ENCODE data around the gene MTF1. TPM values are rescaled to one million over a fixed set of nuclear protein-coding genes. Genes with fewer than 3 reads are reported as not detected.
"Not testable (repeated sequence)": the region's sequence is repeated elsewhere in the genome, so short reads cannot be mapped to it uniquely, and the experiment has no call there.

The MTF1 gene
- total RNA-seq, 1 donor from 2014 or later, result 5.2 TPM

DNA sequence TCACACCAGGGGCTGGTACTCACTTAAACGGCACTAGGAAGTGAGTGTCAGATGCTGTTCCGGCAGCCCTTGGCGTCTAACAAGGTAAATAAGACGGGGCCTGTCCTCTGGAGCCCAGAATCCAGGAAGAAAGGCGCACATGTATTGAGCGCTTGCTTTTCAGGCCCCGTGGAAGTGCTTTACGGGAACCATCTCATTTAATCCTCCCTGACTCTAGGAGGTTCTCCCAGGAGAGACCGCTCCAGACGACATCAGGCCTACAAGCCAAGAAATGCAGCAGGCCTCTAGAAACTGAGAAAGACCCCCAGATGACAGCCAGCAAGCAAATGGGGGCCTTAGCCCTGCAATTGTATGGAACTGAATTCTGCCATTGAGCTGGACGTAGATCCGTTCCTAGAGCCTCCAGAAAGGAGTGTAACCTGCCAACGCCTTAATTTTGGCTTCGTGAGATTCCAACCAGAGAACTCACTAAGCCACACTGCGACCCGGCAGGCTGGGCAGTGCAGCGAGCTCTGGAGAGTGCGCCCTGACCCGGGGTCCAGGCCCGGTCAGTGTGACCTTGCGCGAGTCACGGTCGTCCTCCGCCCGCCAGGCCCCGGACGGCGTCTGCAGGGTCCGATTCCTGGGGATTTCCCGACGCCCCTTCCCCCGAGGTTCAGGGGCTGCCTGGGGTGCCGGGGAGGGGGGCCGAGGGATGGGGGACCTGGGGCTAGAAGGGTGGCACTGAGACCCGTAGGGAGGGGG, 66.3 kb downstream of the MTF1 start:
- peaks cover 27% of the 10 kb centered on the region for H3K27me3 ChIP-seq (ENCODE audit: control insufficient read depth, insufficient read depth, low read length)
- TF ChIP-seq, protein P1, sequence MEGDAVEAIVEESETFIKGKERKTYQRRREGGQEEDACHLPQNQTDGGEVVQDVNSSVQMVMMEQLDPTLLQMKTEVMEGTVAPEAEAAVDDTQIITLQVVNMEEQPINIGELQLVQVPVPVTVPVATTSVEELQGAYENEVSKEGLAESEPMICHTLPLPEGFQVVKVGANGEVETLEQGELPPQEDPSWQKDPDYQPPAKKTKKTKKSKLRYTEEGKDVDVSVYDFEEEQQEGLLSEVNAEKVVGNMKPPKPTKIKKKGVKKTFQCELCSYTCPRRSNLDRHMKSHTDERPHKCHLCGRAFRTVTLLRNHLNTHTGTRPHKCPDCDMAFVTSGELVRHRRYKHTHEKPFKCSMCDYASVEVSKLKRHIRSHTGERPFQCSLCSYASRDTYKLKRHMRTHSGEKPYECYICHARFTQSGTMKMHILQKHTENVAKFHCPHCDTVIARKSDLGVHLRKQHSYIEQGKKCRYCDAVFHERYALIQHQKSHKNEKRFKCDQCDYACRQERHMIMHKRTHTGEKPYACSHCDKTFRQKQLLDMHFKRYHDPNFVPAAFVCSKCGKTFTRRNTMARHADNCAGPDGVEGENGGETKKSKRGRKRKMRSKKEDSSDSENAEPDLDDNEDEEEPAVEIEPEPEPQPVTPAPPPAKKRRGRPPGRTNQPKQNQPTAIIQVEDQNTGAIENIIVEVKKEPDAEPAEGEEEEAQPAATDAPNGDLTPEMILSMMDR (IDR thresholded peaks at IDR 0.05; ENCODE audit: insufficient read depth, low read length, poor library complexity, severe bottlenecking), result no peak
- H3K4me3 ChIP-seq (ENCODE audit: low read depth, low read length), result no peak overlapping the region
- no peaks in the 10 kb centered on the region for H3K36me3 ChIP-seq (ENCODE audit: control insufficient read depth, insufficient read depth, low read length)
- DNase-seq (ENCODE audit: low read depth), result no peak

DNA sequence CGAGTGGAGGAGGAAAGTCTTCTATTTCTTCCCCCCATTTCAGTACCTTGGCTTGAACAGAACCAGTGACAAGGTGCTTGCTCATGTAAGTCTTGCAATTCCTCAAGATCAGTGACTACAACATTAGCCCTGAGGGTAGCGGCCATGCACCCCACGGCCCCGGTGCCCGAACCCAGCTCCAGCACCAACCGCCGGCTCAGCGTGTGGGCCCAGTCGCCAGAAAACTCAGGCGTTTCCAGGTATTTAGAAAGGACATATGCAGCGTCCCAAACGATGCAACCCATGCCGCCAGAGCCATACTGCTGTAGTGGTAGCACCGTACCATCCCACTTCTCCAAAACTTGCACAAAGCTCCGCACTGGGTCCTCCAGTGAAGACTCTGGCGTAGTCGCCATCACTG, 76.9 kb downstream of the MTF1 start:
- H3K4me3 ChIP-seq (ENCODE audit: low read depth, low read length), result no peak overlapping the region
- DNase-seq (ENCODE audit: low read depth), result no peak
- TF ChIP-seq, protein P1 (IDR thresholded peaks at IDR 0.05; ENCODE audit: insufficient read depth, low read length, poor library complexity, severe bottlenecking), result no peak
- H3K27me3 ChIP-seq (ENCODE audit: control insufficient read depth, insufficient read depth, low read length), result no peaks in the 10 kb centered on the region
- H3K36me3 ChIP-seq (ENCODE audit: control insufficient read depth, insufficient read depth, low read length), result no peaks in the 10 kb centered on the region

DNA sequence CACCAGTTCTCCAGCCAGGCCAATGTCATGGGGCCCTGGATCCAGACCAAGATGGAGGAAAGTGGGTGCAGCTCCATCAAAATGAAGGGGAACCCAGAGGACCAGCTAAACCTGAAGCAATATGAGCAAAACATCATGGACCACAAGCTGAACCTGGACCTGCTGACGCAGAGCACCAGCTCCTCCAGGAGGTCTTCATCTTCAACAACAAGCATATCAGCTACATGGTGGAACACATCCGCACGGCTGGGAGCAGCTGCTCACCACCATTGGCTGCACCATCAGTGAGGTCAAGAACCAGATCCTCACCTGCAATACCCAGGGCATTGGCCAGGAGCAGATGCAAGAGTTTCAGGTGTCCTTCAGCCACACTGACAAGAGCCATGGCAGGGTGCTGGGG, 80.7 kb downstream of the MTF1 start:
- Histone ChIP-seq H3K4me3 (ENCODE audit: low read depth, low read length) (no peak overlapping the region), H3K36me3 (ENCODE audit: control insufficient read depth, insufficient read depth, low read length) (no peaks in the 10 kb centered on the region), H3K27me3 (ENCODE audit: control insufficient read depth, insufficient read depth, low read length) (no peaks in the 10 kb centered on the region)
- TF ChIP-seq, protein P1 (IDR thresholded peaks at IDR 0.05; ENCODE audit: insufficient read depth, low read length, poor library complexity, severe bottlenecking), result no peak
- no peak for DNase-seq (ENCODE audit: low read depth)

DNA sequence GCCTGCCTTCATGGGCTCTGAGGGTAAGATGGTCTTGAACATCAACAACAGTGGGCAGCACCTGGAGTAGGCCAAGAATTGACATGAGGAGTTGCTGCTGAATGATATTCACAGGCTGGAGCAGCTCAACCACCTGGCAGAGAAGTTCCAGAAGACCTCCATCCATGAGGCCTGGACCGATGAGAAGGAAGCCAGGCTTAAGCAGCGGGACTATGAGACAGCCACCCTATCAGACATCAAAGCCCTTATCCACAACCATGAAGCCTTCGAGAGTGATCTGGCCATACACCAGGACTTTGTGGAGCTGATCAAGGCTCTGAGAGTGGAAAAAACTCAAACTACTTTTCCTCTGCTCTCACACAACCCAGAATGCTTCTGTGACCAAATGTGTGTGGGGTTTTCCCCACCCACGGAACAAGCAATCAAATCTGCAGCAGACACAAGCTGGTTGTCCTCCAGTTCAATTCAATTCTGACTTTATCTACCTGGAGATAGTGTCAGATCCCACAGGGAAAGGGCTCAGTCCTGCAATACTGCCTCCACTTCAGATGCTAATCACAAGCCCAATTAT, 82.4 kb downstream of the MTF1 start:
- Histone ChIP-seq H3K4me3 (ENCODE audit: low read depth, low read length) (no peak overlapping the region), H3K36me3 (ENCODE audit: control insufficient read depth, insufficient read depth, low read length) (no peaks in the 10 kb centered on the region), H3K27me3 (ENCODE audit: control insufficient read depth, insufficient read depth, low read length) (no peaks in the 10 kb centered on the region)
- TF ChIP-seq, protein P1 (IDR thresholded peaks at IDR 0.05; ENCODE audit: insufficient read depth, low read length, poor library complexity, severe bottlenecking), result no peak
- DNase-seq (ENCODE audit: low read depth), result no peak

DNA sequence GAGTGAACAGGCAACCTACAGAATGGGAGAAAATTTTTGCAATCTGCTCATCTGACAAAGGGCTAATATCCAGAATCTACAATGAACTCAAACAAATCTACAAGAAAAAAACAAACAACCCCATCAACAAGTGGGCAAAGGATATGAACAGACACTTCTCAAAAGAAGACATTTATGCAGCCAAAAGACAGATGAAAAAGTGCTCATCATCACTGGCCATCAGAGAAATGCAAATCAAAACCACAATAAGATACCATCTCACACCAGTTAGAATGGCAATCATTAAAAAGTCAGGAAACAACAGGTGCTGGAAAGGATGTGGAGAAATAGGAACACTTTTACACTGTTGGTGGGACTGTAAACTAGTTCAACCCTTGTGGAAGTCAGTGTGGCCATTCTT, 88.0 kb downstream of the MTF1 start:
- DNase-seq (ENCODE audit: low read depth); H3K36me3 ChIP-seq (ENCODE audit: control insufficient read depth, insufficient read depth, low read length); H3K4me3 ChIP-seq (ENCODE audit: low read depth, low read length); H3K27me3 ChIP-seq (ENCODE audit: control insufficient read depth, insufficient read depth, low read length): not testable (repeated sequence)

DNA sequence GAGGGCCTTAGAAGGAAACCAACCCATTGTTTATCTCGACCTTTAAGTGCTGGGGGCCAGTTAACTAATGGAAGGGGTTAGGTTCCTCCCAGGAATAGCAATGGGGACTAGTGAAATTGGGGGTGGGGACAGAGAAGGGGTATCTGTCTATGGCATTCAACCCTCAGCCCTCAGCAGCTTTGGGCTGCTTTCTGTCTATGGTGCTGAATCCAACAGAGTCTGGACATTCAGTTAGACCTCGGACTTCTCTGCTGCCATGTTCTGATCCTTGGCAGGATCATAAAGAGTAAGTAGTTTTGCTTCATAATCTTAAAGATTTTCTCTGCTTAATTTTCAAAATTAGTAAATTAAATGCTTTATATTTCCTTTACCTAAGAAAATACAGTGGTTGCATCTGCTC, 91.9 kb downstream of the MTF1 start:
- no peak overlapping the region for H3K4me3 ChIP-seq (ENCODE audit: low read depth, low read length)
- no peaks in the 10 kb centered on the region for H3K36me3 ChIP-seq (ENCODE audit: control insufficient read depth, insufficient read depth, low read length)
- DNase-seq (ENCODE audit: low read depth), result no peak
- H3K27me3 ChIP-seq (ENCODE audit: control insufficient read depth, insufficient read depth, low read length), result peaks cover 38% of the 10 kb centered on the region
- TF ChIP-seq, protein P1 (IDR thresholded peaks at IDR 0.05; ENCODE audit: insufficient read depth, low read length, poor library complexity, severe bottlenecking), result no peak

Measured in kidney epithelial cell (primary cell).